Measurements from ENCODE around the gene JMY. TPM values are rescaled to one million over a fixed set of nuclear protein-coding genes. Genes with fewer than 3 reads are reported as not detected.

Gene JMY
- total RNA-seq, 4 donors from 2014 or later = 5.8 to 15.8 (median 8.9) TPM

- Histone ChIP-seq H3K4me3 (no peak overlapping the region), H3K9me3 (no peaks in the 10 kb centered on the region), H3K36me3 (no peaks in the 10 kb centered on the region), H3K27me3 (no peaks in the 10 kb centered on the region), H3K27ac (no peak overlapping the region), H3K4me1 (no peaks in the 10 kb centered on the region)
- WGBS, 2 donors = 14 to 20% methylated on average over 1 of the region's 1 CpG
- intact Hi-C loops (cut with DNase I) = no loop called here
- no peak for DNase-seq
- no peak for TF ChIP-seq POLR2A (IDR thresholded peaks at IDR 0.05)
- TF ChIP-seq CTCF (IDR thresholded peaks at IDR 0.05) = no peak
These were observed 121.5 kb downstream of the JMY start for GRCh38 chr5:79357398-79357797.

Small RNA genes within 50 kb of the gene (small RNA-seq; reads per million reads assigned to genes)
- gene AC016559.1 = 0 reads per million in 4 donors
- 0 reads per million in 4 donors for gene RF00425

Other genes with a start within 250 kb of the JMY start
- 1 to 10 TPM in 2 of 4 donors, under 1 TPM in 1, not detected in 1; 0.64 to 3.1 (median 1.7) TPM for gene DMGDH, start 166.5 kb upstream of the JMY start, total RNA-seq
- gene BHMT2, start 166.4 kb upstream of the JMY start, total RNA-seq = 10 to 100 TPM in 1 of 4 donors, 1 to 10 TPM in 3; 1.5 to 13.9 (median 5.1) TPM
- gene BHMT, start 124.3 kb upstream of the JMY start, total RNA-seq = 1 to 10 TPM in 1 of 4 donors, under 1 TPM in 1, not detected in 2; 0.95 to 1.2 TPM

Data from esophagus squamous epithelium (tissue), 5 donors.